ENCODE results near the gene CRAT.

GRCh38 chr9:129149442-129149841 is 38.8 kb upstream of the CRAT start:
- TF ChIP-seq CTCF (conservative IDR thresholded peaks at IDR 0.05 in 1 of 2, IDR thresholded peaks at IDR 0.05 in 1 of 2; ENCODE audit: low read depth in 1 of 2, low read length in 2 of 2) = no peak
- no peak for TF ChIP-seq EZH2 (IDR thresholded peaks at IDR 0.05; ENCODE audit: low read length, missing control alignments)
